GM19324 (cell line): ENCODE measurements around the gene MXD3.

Experiments used
- ATAC-seq: cut with Tn5 transposase; IDR thresholded peaks from one replicate; pipeline ENCODE4 v1.9.1; 2021; ENCODE audit warnings: mild to moderate bottlenecking, moderate library complexity; ENCODE audit not compliant: unreplicated experiment, low FRiP score

Gene MXD3

DNA sequence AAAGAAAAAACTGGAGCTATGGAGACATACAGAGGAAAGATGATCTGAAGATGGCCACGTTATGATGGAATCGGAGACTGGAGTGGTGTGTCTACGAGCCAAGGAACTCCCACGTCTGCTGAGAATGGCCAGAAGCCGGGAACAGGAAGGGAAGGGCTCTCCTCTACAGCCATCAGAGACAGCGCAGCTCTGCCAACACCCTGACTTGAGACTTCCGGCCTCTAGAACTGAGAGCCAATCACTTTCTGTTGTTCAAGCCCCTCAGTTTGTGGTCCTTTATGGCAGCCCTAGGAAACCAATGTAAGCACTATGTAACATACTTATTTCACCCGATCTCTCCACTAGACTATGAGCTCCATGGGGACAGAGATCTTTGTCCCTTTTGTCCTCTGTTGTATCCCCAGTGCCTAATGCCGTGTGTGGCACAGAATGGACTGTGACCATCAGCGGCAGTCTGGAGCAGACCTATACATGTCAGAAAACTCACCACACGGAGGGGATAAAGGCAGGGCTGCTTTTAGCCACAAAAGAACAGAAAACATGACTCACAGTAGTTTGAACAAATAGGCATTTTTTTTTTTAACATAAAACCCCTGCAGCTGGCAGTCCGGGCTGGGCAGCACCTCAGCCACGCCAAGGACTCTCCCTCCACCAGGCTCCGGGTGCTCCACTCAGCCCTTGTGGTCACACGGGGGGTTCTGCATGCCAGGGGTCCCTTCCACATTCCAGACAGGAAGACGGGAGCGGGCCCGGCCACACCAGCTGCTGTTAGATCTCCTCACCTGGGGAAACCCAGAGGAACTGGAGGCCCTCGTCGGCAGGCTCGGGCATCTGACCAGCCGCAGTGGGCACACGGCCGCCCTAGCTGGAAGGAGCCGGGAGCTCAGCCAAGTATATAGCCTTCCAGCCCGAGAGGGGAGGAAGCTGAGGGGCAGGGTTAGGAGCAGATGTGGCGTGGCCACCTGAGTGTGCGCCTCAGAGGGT is 16.1 kb upstream of the MXD3 start:
- no peak for ATAC-seq

DNA sequence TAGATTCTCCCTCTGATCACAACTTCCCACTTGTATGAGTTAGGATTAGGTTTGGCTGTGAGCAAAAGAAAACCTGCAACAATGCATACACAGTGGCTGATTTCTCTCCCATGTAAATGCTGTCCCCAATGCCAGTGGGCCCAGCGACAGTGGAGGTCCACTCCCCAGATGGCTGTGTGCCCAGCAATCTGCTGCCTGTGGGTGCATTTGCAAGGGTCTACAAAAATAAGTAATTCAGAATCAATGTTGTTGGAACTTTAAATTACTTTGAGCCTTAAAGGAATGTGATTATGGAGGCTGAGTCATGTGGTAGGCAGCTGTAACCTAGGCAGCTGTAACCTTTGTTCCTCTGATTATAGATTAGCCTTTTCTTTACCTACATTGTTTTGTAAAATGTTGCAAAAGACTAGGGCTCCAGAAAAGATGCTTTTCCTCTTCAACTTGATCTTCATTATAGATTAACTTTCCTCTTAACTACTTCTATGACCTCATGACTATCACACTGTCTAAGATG is 14.2 kb upstream of the MXD3 start:
- no peak for ATAC-seq

DNA sequence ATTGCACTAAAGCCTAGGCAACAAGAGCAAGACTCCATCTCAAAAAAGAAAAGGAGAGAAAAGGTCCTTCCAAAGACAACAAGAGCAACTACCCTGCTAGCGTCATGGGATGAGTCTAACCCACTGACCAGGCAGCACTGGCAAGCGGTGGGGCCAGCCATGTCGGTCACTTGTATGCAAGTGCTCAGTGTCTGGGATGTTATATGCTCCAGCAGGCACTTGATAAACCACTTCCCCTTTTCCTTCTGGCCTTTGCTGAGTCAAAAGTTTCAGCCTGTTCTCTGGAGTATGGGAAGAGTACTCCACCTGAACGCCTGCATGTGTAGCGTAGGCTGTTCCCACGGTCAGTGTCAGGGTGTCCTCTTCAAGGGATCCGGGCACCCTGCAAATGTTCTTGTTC is 9.2 kb upstream of the MXD3 start:
- no peak for ATAC-seq

DNA sequence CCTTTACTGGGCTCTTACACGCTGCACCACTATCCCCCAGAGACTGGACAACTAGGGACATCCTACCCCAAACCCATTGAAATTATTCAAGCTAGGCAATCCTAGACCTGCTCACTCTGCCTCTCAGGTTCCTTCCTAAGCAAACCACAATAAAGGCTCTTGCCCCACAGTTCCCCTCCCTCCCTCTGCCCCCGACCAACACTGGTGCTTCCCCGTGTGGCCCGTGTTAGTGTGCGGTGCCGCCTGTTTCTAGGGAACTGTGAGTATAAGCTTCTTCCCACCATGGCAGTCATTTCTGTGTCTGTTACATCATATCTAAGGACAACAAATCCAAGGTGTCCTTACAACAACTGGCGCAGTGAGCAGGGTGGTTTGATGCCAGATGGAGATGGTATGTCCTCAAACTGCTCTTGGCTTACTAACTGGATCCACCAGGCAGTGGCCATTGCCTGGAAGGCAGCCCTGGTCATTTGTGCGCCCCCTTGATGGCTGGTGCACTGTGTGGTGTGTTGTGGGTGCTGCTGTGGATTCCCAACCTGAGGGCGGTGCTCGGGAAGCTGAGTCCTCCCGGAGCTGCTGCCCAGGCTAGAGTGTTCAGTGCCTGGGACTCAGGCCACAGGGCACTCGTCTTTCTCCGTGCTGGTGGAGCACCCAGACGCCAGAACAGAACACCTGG is 8.4 kb upstream of the MXD3 start:
- ATAC-seq, result no peak

DNA sequence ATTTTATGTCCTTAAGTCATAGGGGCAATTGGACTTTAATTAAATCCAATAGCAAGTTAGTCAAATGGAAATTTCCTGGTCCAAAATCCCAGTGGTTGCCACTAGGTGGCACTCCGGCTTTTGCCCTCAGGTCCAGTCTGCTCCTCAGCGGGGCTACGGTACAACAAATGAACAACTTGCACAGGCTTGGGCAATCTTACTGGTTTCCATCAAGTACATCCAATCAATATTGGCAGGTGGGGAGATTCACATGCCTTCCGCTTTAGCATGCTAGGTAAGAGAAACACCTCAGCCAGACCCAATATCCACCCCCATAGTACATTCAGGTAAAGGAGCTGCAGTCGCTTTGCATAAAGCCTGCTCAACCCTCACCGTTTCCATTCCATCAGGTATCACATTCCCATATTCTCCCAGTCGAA is 6.3 kb upstream of the MXD3 start:
- ATAC-seq, result no peak

DNA sequence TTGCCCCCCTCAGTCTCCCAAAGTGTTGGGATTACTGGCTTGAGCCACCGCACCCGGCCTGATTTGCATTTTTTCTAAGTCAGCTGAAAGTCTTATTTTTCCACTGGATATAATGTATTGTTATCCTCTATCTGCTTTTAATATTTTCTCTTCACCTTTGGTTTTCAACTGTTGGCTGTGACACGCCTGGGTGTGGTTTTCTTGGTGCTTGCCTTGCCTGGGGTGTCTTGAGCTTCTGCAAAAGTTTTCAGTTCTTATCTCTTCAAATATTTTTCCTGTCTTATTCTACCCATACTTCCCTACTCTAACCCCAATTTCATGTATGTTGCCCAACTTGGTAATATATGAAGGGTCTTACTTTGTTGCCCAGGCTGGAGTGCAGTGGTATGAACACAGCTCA is 4.3 kb upstream of the MXD3 start:
- no peak for ATAC-seq

DNA sequence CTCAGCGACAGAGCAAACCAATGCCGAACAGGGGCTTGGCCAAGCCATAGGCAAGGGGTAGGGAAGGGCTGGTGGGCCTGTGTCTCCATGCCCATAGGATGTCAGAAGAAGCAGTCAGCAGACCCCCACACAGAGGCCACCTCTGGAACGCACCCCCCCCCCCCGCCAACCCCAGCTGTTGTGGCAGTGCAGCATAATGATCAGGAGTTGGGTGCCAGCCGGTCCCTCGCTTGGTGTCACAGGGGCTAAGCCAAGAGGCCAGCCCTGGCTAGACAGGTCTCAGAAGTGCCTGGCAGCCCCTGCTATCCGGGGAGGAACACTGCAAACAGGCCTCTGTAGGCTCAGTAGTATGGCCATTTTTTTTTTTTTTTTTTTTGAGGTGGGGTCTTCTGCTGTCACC is 3.7 kb upstream of the MXD3 start:
- no peak for ATAC-seq

DNA sequence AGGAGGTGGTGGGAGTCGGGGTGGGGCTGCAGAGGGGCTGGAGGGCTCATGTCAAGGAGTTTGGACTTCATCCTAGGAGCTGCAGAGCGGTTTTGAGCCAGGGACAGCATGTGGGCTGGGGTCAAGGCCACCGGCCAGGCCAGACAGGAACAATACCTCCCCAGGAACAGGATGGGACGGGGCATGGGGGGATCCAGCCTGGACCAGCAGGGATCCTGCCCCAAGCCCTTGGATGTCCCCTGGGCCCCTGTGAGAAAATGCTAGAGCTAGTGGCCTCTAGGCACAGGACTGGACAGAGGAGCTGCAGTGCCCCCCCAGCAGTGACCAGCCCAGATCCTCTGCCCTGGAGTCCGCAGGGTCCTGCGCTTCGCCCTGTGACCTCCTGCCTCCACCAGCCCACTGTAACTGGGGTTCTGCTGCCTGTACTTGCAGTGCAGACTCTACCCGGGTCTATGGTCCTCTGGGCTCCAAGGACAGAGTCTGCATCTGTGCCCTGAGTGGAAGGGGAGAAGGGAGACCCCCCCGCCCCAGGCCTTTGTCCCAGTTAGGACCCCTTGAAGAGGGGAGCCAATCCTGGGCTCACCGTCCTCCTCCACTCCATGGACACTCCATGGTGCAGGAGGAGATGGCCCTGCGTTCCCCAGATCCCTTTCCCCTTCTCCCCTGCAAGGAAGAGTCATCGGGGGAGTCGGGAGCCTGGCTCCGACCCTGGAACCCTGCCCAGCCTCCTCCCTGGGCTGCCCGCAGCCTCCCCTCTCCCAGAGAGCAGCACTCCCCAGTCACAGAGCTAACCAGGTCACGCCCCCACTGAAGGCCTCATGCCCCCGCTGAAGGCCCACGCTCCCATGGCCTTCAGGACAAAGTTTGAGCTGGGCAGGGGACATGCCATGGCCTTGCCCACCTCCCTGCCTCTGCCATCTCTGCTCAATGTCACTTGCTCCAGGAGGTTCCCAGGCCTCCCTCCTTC is 3.0 kb upstream of the MXD3 start:
- no peak for ATAC-seq

DNA sequence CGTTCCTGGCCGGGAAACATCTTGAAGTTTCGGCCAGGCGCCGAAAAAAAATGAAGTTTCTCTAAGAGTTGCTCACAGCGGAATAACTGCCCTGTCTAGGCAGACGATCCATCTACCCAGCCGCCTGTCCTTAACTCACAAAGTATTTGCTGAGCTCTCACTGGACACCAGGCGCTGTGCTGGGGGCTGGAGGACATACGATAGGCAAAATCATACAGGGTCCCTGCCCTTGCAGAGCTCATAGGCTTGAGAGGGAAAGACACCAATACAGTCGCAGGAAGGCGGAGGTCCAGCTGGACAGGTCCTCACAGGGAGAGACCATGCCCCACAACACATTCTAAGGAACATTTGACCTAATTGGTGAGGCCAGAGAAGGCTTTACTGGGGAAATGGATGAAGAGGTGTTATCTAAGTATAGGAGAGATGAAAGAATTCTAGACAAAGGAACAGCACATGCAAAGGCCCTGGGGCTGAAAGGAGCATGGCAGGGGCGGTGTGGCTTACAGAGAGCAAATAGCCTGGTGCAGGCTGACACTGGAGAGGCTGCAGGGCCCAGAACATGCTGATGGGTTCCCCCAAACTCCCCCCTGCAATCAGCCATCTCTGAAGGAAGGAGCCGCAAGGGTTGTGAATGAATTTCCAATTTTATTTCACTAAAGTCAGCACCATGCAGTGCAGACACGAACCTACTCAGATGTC is 2.0 kb upstream of the MXD3 start:
- ATAC-seq, result no peak

DNA sequence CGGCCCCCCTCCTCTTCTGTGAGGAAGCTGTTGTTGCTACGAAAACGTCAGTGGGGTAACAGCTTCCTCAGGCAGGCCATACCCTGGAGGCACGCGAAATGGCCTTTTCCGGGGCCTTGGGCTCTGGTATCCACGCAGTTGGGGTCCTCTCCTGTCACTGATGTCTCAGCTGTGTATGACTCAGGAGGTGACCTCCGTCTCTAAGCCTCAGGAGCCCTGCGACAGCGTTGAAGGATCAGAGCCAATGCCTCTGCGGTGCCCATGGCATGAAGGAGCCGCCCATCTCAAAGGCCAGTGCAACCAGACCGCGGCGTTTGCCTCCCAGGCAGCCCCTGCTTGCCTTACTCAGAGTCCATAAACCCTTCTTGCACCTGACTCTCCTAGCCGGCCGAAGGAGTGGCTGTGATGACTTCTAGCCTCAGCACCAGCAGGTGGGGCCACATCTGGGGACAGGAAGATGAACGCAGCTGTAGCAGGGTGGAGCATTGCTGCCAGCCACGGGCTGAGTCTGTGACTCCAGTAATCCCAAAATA is 1.0 kb upstream of the MXD3 start:
- ATAC-seq, result peak; percentile 15

DNA sequence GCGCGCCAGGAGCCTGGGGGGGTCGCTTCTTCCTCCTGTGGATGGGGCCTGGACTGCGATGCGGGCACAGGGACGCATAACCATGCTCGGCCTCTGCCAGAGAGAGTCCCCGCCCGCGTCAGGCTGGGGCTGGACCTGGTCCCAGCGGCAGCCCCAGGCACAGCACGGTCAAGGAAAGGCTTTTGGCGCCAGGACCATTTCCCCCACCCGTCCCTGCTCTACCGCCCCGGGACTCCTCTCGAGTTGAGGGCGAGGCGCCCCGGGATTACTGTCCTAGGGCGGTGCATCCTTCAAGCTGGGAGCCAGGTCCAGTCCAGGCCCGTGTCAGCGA is 341 bp downstream of the MXD3 start:
- ATAC-seq, result no peak

DNA sequence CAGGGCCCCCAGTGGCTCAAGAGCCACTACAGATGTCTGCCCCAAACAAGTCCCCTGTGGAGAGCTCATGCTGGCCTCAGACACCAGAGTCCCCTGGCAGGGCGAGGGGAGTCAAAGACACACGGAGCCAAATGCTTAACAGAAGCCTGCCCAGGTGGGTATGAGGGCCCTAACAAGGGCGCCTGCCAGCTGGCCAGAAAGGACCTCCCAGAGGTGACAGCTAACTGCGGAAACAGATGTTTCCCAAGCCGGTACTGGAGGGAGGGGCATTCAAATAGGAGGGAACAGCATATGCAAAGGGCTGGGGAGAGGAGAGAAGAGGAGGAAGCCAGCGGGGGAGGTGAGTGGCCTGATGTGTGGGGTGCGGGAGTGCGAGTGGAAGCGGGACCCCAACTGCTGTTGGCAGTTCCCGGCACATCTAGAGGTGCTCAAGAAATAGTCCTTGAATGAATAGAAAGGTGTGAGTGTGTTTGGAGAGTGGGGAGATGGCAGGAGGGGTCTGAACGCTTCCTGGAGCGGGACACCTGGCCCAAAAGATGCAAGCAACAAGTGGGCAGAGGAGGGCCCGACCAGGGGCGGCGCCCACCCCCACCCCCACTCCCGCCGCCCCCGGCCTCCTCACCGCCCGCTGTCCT is 824 bp downstream of the MXD3 start:
- ATAC-seq, result no peak

DNA sequence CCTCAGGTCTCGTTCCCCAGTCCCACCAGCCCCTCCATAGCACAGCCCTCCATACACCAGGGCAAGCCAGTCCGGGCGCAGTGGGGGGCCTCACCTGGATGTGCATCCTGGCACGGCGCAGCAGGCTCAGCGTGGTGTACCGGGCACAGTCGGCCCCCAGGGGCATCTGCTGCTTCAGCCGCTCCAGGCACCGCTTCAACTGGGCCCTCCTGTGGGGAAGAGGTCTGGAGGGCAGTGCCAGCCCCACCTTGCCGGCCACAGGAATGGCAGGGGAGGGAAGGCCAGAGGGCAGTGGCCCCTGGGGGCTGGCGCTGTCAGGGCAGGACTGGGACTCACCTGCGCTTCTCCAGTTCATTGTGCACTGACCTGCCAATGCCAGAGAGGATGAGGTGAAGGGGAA is 1.4 kb downstream of the MXD3 start:
- no peak for ATAC-seq

DNA sequence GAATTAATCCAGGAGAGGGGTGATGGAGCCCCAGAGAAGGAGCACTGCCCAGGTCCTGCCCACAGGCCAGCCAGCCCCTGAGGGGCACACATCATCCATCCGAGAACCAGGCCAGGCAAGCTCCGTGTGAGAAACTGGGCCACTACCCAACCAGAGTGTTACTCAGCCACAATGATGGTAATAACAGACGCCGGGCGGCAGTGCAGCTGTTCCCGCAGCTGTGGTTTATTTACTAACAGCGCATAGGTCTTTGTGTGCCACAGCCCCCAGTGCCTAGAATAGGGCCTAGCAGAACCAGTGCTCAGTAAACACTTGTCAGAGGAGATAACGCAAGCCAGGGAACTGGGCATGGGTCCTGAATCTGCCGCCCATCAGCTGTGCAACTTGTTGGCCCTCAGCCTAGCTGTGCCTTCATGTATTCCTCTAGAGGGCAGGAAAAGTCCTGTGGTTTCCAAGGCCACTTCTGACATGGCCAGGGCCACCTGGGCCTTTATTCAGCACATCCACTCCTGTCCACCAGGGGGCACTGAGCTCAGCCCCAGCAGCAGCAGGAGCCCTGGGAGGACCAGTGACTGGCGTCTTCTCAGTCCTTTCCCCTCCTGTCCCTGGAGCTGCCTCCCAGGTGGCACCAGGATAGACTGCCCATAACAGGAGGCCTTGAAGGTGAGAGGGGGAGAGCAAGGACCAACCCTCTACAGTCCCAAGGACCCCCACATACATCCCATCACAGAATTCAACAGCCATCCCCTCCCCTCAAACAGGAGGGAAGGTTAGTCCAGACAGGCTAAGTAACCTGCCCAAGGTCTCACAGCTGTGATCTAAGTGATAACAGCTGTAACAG is 2.1 kb downstream of the MXD3 start:
- ATAC-seq, result no peak

DNA sequence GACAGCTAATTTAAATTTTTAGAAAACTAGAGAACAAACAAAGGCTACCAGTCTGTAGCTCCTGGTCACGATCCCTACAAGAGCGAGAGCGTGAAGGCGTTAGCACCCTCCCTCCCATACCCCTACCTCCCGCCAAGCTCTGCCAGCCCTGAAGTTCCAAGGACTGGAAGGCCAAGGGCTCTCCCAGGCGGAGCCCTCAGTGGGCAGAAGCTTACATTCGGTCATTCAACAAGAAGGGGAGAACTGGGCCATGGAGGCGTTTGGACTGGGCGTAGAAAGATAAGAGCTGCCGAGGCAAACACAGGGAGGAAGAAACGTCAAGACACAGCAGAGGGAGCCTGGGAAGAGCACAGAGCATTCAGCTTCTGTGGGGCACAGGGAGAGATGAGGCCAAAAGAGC is 3.0 kb downstream of the MXD3 start:
- no peak for ATAC-seq

DNA sequence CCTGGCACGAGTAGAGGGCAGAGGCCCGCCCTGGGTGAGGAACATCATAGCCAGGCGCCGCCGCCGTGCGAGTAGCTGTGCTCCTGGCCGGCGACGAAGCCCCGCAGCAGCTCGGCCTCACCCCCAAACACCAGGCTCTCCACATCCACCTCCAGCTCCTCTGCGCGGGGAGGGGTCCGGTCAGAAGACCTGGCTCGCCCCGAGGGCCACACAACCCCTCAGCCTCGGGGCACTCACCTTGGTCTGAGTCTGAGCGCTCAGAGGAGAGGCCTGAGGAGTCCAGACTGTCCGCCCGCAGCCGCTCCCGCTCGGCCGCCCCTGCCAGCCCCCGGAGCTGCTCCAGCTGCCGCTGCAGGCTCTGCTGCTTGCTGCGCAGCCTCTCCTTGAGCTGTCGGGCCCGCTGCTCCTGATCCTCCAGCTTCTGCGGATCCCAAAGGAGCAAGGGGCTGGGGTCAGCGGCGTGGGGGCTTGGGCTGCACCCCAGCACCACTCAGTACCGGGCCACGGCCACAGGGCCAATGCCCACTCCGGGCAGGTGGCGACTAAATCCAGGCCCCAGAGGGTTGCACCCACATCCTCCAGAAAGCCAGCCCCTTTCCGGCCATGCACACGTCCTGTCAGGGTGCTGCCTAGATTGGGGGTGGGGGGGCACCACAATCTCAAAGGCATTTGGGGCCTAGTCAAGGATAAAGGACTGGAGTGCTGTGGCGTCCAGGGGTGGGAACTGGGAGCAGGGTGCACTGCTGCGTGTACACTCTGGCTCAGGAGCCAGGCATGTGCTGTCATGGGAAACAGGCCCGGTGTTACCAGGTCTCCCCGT is 3.9 kb downstream of the MXD3 start:
- ATAC-seq, result no peak

DNA sequence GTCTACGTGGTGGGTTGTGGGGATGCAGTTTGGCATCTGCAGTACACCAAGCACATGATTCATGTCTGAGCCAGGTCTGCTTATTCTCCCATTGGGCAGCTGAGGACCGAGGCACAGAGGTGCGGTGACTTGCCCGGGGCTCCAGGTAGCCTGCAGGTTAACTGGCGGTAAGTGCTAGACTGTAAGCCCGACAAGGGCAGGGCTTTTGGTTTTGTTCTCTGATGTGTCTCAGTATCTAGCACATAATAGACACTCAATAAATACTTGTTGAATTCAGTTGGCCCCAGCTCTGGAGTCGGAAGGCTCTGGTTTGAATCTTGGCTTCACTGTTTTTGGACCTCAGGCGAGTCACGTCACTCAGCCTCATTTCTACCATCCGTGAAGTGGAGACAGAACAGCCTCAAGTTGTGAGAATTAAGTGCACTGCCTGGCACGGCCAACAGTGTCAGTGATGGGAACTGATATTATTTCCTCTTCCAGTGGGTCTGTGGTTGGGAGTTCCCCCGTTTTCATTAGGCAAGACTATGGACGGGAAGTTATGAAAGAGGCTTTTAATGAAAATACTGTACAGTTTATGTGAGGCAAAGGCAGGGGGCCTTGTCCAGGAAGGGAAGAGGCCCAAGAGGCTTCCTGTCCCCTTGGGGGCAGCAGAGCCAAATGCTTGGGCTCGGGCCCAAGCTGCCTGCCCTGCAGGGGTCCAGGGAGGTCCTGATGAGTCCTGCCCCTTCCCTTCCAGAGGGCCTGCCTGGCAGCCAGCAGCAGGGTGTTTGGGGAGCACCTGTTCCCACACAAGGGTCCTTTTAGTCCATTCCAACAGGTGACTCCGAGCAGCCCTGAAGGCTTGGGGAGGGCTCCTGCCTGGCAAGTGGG is 4.8 kb downstream of the MXD3 start:
- no peak for ATAC-seq
